Neutrophil (primary cell): ENCODE results near the gene ELAPOR2.
"Not testable (repeated sequence)": the region's sequence is repeated elsewhere in the genome, so short reads cannot be mapped to it uniquely, and the experiment has no call there.

Experiments
- H3K27ac ChIP-seq: fragments of 200-600 bp; sonication (generic); 2 replicates; pipeline ENCODE4 v1.5.1; 2016; ENCODE audit warnings: mild to moderate bottlenecking, moderate library complexity
- H3K27me3 ChIP-seq: fragments of 200-600 bp; sonication (generic); 2 replicates; pipeline ENCODE4 v1.6.0; 2016; ENCODE audit warnings: mild to moderate bottlenecking
- H3K36me3 ChIP-seq: fragments of 200-600 bp; sonication (generic); 2 replicates; pipeline ENCODE4 v1.5.1; 2017
- H3K4me1 ChIP-seq, 2 experiments: fragments of 200-600 bp in 1 of 2; sonication (generic) in 1 of 2; 1 replicate in 1 of 2; 2 replicates in 1 of 2; pipeline versions ENCODE4 v1.5.1 to v1.6.1; 2013 to 2016; ENCODE audit warnings: low read depth in 1 of 2, low read length in 1 of 2, mild to moderate bottlenecking in 1 of 2, moderate library complexity in 1 of 2; ENCODE audit not compliant: control insufficient read depth in 1 of 2, insufficient read depth in 1 of 2
- H3K4me3 ChIP-seq, 2 experiments: fragments of 200-600 bp in 1 of 2; sonication (generic) in 1 of 2; 1 replicate in 1 of 2; 2 replicates in 1 of 2; pipeline ENCODE4 v1.5.1; 2013 to 2016; ENCODE audit warnings: low read depth in 1 of 2, low read length in 1 of 2, mild to moderate bottlenecking in 1 of 2, moderate library complexity in 1 of 2
- H3K9me3 ChIP-seq: fragments of 200-600 bp; sonication (generic); 2 replicates; pipeline ENCODE4 v1.5.1; 2016
- CTCF ChIP-seq: fragments of 200-600 bp; sonication (generic); IDR thresholded peaks from 2 replicates; pipeline ENCODE4 v1.5.1; 2016; ENCODE audit warnings: antibody characterized with exemption

The ELAPOR2 gene

GRCh38 chr7:87100326-87100725 lies 40.9 kb upstream of the ELAPOR2 start:
- Histone ChIP-seq H3K9me3 (no peaks in the 10 kb centered on the region), H3K27ac (no peak overlapping the region), H3K36me3 (no peaks in the 10 kb centered on the region), H3K4me1 (no peaks in the 10 kb centered on the region), H3K27me3 (no peaks in the 10 kb centered on the region), H3K4me3 (no peak overlapping the region)
- no peak for TF ChIP-seq CTCF

- H3K4me3 ChIP-seq, H3K36me3 ChIP-seq, H3K4me1 ChIP-seq, H3K27me3 ChIP-seq, H3K27ac ChIP-seq, H3K9me3 ChIP-seq: not testable (repeated sequence)
Measured at GRCh38 chr7:87097375-87097774, 37.9 kb upstream of the ELAPOR2 start.

GRCh38 chr7:87094322-87094721 lies 34.9 kb upstream of the ELAPOR2 start:
- no peaks in the 10 kb centered on the region for H3K27me3 ChIP-seq
- no peaks in the 10 kb centered on the region for H3K4me1 ChIP-seq
- H3K27ac ChIP-seq: no peak overlapping the region
- no peaks in the 10 kb centered on the region for H3K9me3 ChIP-seq
- H3K36me3 ChIP-seq: no peaks in the 10 kb centered on the region
- TF ChIP-seq CTCF: no peak
- no peak overlapping the region for H3K4me3 ChIP-seq

GRCh38 chr7:87092568-87093091 lies 33.2 kb upstream of the ELAPOR2 start:
- H3K27me3 ChIP-seq: no peaks in the 10 kb centered on the region
- no peak overlapping the region for H3K4me3 ChIP-seq
- no peaks in the 10 kb centered on the region for H3K4me1 ChIP-seq
- no peaks in the 10 kb centered on the region for H3K9me3 ChIP-seq
- H3K36me3 ChIP-seq: no peaks in the 10 kb centered on the region
- no peak overlapping the region for H3K27ac ChIP-seq
- no peak for TF ChIP-seq CTCF

GRCh38 chr7:87091487-87092066 lies 32.1 kb upstream of the ELAPOR2 start:
- Histone ChIP-seq H3K27ac (no peak overlapping the region), H3K9me3 (no peaks in the 10 kb centered on the region), H3K36me3 (no peaks in the 10 kb centered on the region), H3K4me3 (no peak overlapping the region), H3K4me1 (no peaks in the 10 kb centered on the region), H3K27me3 (no peaks in the 10 kb centered on the region)
- no peak for TF ChIP-seq CTCF

- TF ChIP-seq CTCF: no peak
- no peaks in the 10 kb centered on the region for H3K9me3 ChIP-seq
- no peak overlapping the region for H3K4me3 ChIP-seq
- no peaks in the 10 kb centered on the region for H3K36me3 ChIP-seq
- no peak overlapping the region for H3K27ac ChIP-seq
- no peaks in the 10 kb centered on the region for H3K4me1 ChIP-seq
- H3K27me3 ChIP-seq: no peaks in the 10 kb centered on the region
Measured at GRCh38 chr7:87083865-87084519, 24.5 kb upstream of the ELAPOR2 start.
